ENCODE measurements around the gene MEIS2.

MEIS2 gene

GRCh38 chr15:37106490-37107001, 6.2 kb upstream of the MEIS2 start:
- H3K4me2 ChIP-seq (ENCODE audit: low read depth, low read length, poor library complexity, severe bottlenecking): peak overlapping the region; percentile 72
- H3K36me3 ChIP-seq (ENCODE audit: insufficient read depth, low read length): no peaks in the 10 kb centered on the region
- no peaks in the 10 kb centered on the region for H4K20me1 ChIP-seq (ENCODE audit: insufficient read depth, low read length, poor library complexity, severe bottlenecking)
- no peaks in the 10 kb centered on the region for H3F3A ChIP-seq (ENCODE audit: low read depth)
- no peaks in the 10 kb centered on the region for H3K27me3 ChIP-seq (ENCODE audit: insufficient read depth, low read length, poor library complexity, severe bottlenecking)
- no peak overlapping the region for H3K9ac ChIP-seq (ENCODE audit: low read depth, low read length, poor library complexity, severe bottlenecking)
- H3K4me1 ChIP-seq (ENCODE audit: insufficient read depth, low read length, poor library complexity, severe bottlenecking): no peaks in the 10 kb centered on the region
- TF ChIP-seq EZH2phosphoT487 (IDR thresholded peaks at IDR 0.05; ENCODE audit: borderline replicate concordance) (no peak), CTCF (conservative IDR thresholded peaks at IDR 0.05; ENCODE audit: low read length) (peak; percentile 67)
- H3K79me2 ChIP-seq (ENCODE audit: insufficient read depth, low read length): no peaks in the 10 kb centered on the region
- H2AFZ ChIP-seq (ENCODE audit: low read length): peak overlapping the region; percentile 97
- H3K9me2 ChIP-seq (replicated peaks; ENCODE audit: low read depth, low read length): no peaks in the 10 kb centered on the region
- H3K9me3 ChIP-seq (ENCODE audit: insufficient read depth, low read depth, low read length): no peaks in the 10 kb centered on the region
- H3K4me3 ChIP-seq (ENCODE audit: low read length, poor library complexity, severe bottlenecking): peak overlapping the region; percentile 48

- no peaks in the 10 kb centered on the region for H3F3A ChIP-seq (ENCODE audit: low read depth)
- no peaks in the 10 kb centered on the region for H3K27me3 ChIP-seq (ENCODE audit: insufficient read depth, low read length, poor library complexity, severe bottlenecking)
- no peaks in the 10 kb centered on the region for H4K20me1 ChIP-seq (ENCODE audit: insufficient read depth, low read length, poor library complexity, severe bottlenecking)
- no peaks in the 10 kb centered on the region for H3K79me2 ChIP-seq (ENCODE audit: insufficient read depth, low read length)
- no peaks in the 10 kb centered on the region for H3K36me3 ChIP-seq (ENCODE audit: insufficient read depth, low read length)
- no peaks in the 10 kb centered on the region for H3K9me3 ChIP-seq (ENCODE audit: insufficient read depth, low read depth, low read length)
- H3K4me2 ChIP-seq (ENCODE audit: low read depth, low read length, poor library complexity, severe bottlenecking): no peak overlapping the region
- no peaks in the 10 kb centered on the region for H3K9me2 ChIP-seq (replicated peaks; ENCODE audit: low read depth, low read length)
- H3K9ac ChIP-seq (ENCODE audit: low read depth, low read length, poor library complexity, severe bottlenecking): no peak overlapping the region
- H3K4me1 ChIP-seq (ENCODE audit: insufficient read depth, low read length, poor library complexity, severe bottlenecking): no peaks in the 10 kb centered on the region
- H2AFZ ChIP-seq (ENCODE audit: low read length): no peak overlapping the region
- H3K4me3 ChIP-seq (ENCODE audit: low read length, poor library complexity, severe bottlenecking): no peak overlapping the region
- TF ChIP-seq CTCF (conservative IDR thresholded peaks at IDR 0.05; ENCODE audit: low read length): no peak
- TF ChIP-seq EZH2phosphoT487 (IDR thresholded peaks at IDR 0.05; ENCODE audit: borderline replicate concordance): no peak
Observed at GRCh38 chr15:37105889-37106288, 5.5 kb upstream of the MEIS2 start.

- Histone ChIP-seq H4K20me1 (ENCODE audit: insufficient read depth, low read length, poor library complexity, severe bottlenecking) (no peaks in the 10 kb centered on the region), H3K79me2 (ENCODE audit: insufficient read depth, low read length) (no peaks in the 10 kb centered on the region), H3K4me1 (ENCODE audit: insufficient read depth, low read length, poor library complexity, severe bottlenecking) (no peaks in the 10 kb centered on the region), H3K4me3 (ENCODE audit: low read length, poor library complexity, severe bottlenecking) (no peak overlapping the region), H3F3A (ENCODE audit: low read depth) (no peaks in the 10 kb centered on the region), H3K4me2 (ENCODE audit: low read depth, low read length, poor library complexity, severe bottlenecking) (no peak overlapping the region), H3K9me3 (ENCODE audit: insufficient read depth, low read depth, low read length) (no peaks in the 10 kb centered on the region), H3K27me3 (ENCODE audit: insufficient read depth, low read length, poor library complexity, severe bottlenecking) (no peaks in the 10 kb centered on the region), H3K36me3 (ENCODE audit: insufficient read depth, low read length) (no peaks in the 10 kb centered on the region), H2AFZ (ENCODE audit: low read length) (no peak overlapping the region), H3K9ac (ENCODE audit: low read depth, low read length, poor library complexity, severe bottlenecking) (no peak overlapping the region), H3K9me2 (replicated peaks; ENCODE audit: low read depth, low read length) (no peaks in the 10 kb centered on the region)
- TF ChIP-seq EZH2phosphoT487 (IDR thresholded peaks at IDR 0.05; ENCODE audit: borderline replicate concordance) (no peak), CTCF (conservative IDR thresholded peaks at IDR 0.05; ENCODE audit: low read length) (no peak)
Observed at GRCh38 chr15:37105029-37105428, 4.7 kb upstream of the MEIS2 start.
